Measurements from ENCODE around the gene LNP1. TPM values are rescaled to one million over a fixed set of nuclear protein-coding genes. Genes with fewer than 3 reads are reported as not detected.

Gene LNP1
- total RNA-seq, 1 experiment from 2014 or later = 1.8 TPM

DNA sequence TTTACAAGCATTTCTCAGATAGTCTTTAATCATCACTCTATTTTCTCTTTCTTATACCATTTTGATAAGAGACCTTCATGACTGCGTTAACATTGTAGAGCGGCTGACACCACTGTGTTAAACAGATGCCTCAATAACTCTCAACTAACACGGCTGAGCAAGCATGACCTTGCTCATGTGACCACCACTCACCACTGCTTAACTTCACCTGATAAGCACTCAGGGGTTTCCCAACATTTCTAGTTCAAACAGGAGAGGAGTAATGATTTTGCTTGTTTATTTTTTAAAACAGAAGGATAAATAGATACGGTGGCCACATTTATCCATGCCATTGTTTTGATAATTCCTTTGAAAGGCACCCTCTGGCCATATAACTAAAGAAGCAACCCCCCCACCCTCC lies 53.3 kb downstream of the LNP1 start:
- no TSS peak for BruUV-seq (replicated peaks)
- Histone ChIP-seq H3K4me1 (ENCODE audit: control insufficient read depth, insufficient read depth, low read length) (no peaks in the 10 kb centered on the region), H3K9me3 (ENCODE audit: control insufficient read depth, insufficient read depth, low read depth, low read length) (no peaks in the 10 kb centered on the region), H3K36me3 (ENCODE audit: control insufficient read depth, insufficient read depth, low read length) (no peaks in the 10 kb centered on the region), H3K27me3 (ENCODE audit: control insufficient read depth, insufficient read depth, low read length) (peaks cover 3% of the 10 kb centered on the region; the same call in 1 of the 2 replicates), H3K27ac (ENCODE audit: low read length) (no peak overlapping the region), H3K4me3 (ENCODE audit: low read depth in 2 of 2, low read length in 2 of 2) (no peak overlapping the region)
- in situ Hi-C loops (cut with HindIII; ENCODE audit: low pct_unique_long_range_greater_than_20kb, low sequenced_read_pairs) = no loop called here
- CTCF ChIA-PET = no interaction called here
- TF ChIP-seq, protein P1, sequence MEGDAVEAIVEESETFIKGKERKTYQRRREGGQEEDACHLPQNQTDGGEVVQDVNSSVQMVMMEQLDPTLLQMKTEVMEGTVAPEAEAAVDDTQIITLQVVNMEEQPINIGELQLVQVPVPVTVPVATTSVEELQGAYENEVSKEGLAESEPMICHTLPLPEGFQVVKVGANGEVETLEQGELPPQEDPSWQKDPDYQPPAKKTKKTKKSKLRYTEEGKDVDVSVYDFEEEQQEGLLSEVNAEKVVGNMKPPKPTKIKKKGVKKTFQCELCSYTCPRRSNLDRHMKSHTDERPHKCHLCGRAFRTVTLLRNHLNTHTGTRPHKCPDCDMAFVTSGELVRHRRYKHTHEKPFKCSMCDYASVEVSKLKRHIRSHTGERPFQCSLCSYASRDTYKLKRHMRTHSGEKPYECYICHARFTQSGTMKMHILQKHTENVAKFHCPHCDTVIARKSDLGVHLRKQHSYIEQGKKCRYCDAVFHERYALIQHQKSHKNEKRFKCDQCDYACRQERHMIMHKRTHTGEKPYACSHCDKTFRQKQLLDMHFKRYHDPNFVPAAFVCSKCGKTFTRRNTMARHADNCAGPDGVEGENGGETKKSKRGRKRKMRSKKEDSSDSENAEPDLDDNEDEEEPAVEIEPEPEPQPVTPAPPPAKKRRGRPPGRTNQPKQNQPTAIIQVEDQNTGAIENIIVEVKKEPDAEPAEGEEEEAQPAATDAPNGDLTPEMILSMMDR (IDR thresholded peaks at IDR 0.05) = no peak
- TF ChIP-seq POLR2AphosphoS5 (IDR thresholded peaks at IDR 0.05; ENCODE audit: low read depth, low read length) (no peak), SIN3A (IDR thresholded peaks at IDR 0.05; ENCODE audit: borderline replicate concordance, insufficient read depth, low read depth, low read length) (no peak), TCF7L2 (IDR thresholded peaks at IDR 0.05; ENCODE audit: low read depth, low read length) (no peak)
- TF ChIP-seq, protein P2, sequence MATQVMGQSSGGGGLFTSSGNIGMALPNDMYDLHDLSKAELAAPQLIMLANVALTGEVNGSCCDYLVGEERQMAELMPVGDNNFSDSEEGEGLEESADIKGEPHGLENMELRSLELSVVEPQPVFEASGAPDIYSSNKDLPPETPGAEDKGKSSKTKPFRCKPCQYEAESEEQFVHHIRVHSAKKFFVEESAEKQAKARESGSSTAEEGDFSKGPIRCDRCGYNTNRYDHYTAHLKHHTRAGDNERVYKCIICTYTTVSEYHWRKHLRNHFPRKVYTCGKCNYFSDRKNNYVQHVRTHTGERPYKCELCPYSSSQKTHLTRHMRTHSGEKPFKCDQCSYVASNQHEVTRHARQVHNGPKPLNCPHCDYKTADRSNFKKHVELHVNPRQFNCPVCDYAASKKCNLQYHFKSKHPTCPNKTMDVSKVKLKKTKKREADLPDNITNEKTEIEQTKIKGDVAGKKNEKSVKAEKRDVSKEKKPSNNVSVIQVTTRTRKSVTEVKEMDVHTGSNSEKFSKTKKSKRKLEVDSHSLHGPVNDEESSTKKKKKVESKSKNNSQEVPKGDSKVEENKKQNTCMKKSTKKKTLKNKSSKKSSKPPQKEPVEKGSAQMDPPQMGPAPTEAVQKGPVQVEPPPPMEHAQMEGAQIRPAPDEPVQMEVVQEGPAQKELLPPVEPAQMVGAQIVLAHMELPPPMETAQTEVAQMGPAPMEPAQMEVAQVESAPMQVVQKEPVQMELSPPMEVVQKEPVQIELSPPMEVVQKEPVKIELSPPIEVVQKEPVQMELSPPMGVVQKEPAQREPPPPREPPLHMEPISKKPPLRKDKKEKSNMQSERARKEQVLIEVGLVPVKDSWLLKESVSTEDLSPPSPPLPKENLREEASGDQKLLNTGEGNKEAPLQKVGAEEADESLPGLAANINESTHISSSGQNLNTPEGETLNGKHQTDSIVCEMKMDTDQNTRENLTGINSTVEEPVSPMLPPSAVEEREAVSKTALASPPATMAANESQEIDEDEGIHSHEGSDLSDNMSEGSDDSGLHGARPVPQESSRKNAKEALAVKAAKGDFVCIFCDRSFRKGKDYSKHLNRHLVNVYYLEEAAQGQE (IDR thresholded peaks at IDR 0.05; ENCODE audit: insufficient read depth in 1 of 2, low read depth in 2 of 2, low read length in 1 of 2) = no peak
- POLR2A ChIA-PET = no interaction called here
- DNase-seq (ENCODE audit: low read depth, low spot score) = no peak
- intact Hi-C loops (cut with micrococcal nuclease; ENCODE audit: unreplicated experiment) = no loop called here
- no peak for ATAC-seq

DNA sequence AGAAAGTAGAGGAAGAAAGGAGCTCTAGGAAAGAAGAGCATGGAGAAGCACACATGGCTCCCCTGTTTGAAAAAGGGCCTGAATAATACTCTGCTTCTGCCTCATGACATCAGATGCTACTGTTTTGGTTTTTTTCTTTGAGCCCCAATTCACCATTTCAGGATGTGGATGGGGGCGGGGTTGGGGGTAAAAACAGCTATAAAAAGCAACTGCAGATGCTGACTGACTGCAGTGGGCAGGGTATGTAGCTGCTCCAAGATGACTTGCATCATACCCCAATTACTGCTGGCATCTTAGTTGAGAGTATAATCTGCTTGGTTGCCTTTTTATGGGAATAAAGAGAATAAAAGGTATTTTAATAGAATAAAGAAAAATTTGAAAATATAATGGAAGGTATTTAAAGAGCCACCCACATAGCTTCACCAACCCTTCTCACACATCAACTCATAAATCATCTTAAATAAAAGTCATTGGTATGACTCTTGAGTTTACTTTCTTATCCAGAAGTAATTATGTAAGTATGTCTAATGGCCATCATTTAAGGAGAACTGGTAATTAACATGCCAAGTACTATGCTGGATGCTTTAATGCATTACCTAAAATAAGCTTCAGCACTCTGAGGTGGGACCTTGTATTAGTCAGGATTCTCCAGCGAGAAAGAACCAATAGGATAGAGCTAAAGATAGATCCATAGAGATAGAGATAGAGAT lies 54.7 kb downstream of the LNP1 start:
- CTCF ChIA-PET = interaction anchor here (0.7 kb wide), 1 partner anchor 624 kb away, joined by 3 read pairs; no protein-coding TSS in a partner anchor
- H3K9me3 ChIP-seq (ENCODE audit: control insufficient read depth, insufficient read depth, low read depth, low read length) = no peaks in the 10 kb centered on the region
- ATAC-seq (no peak), DNase-seq (ENCODE audit: low read depth, low spot score) (no peak)
- BruUV-seq (replicated peaks) = no TSS peak
- in situ Hi-C loops (cut with HindIII; ENCODE audit: low pct_unique_long_range_greater_than_20kb, low sequenced_read_pairs) = no loop called here
- POLR2A ChIA-PET = interaction anchor here (1.0 kb wide), 1 partner anchor 54 kb away, joined by 4 read pairs; the partner anchor contains the start of gene LNP1
- no peaks in the 10 kb centered on the region for H3K4me1 ChIP-seq (ENCODE audit: control insufficient read depth, insufficient read depth, low read length)
- no peak overlapping the region for H3K4me3 ChIP-seq (ENCODE audit: low read depth in 2 of 2, low read length in 2 of 2)
- no peaks in the 10 kb centered on the region for H3K36me3 ChIP-seq (ENCODE audit: control insufficient read depth, insufficient read depth, low read length)
- TF ChIP-seq TCF7L2 (IDR thresholded peaks at IDR 0.05; ENCODE audit: low read depth, low read length) (no peak), SIN3A (IDR thresholded peaks at IDR 0.05; ENCODE audit: borderline replicate concordance, insufficient read depth, low read depth, low read length) (no peak), POLR2AphosphoS5 (IDR thresholded peaks at IDR 0.05; ENCODE audit: low read depth, low read length) (no peak)
- TF ChIP-seq, protein P1 (IDR thresholded peaks at IDR 0.05) = no peak
- TF ChIP-seq, protein P2 (IDR thresholded peaks at IDR 0.05; ENCODE audit: insufficient read depth in 1 of 2, low read depth in 2 of 2, low read length in 1 of 2) = no peak
- H3K27ac ChIP-seq (ENCODE audit: low read length) = no peak overlapping the region
- peaks cover 3% of the 10 kb centered on the region; the same call in 1 of the 2 replicates for H3K27me3 ChIP-seq (ENCODE audit: control insufficient read depth, insufficient read depth, low read length)
- intact Hi-C loops (cut with micrococcal nuclease; ENCODE audit: unreplicated experiment) = no loop called here
